H54 (cell line): ENCODE data around the gene ARMC5.
"Not testable (repeated sequence)": the region's sequence is repeated elsewhere in the genome, so short reads cannot be mapped to it uniquely, and the experiment has no call there.

Source experiments
- DNase-seq: peaks from one replicate; pipeline ENCODE4 v3.0.0; 2011; ENCODE audit warnings: low spot score, mixed read lengths; ENCODE audit not compliant: insufficient read length
- FAIRE-seq: peaks from 3 replicates; lab custom pipeline; 2011; peaks lifted over from hg19 to GRCh38; lab: Jason Lieb, UNC
- POLR2A ChIP-seq: IDR thresholded peaks from 2 replicates; pipeline ENCODE4 v1.6.1; 2011; ENCODE audit warnings: low read depth, mild to moderate bottlenecking, low read length

Gene ARMC5

DNA sequence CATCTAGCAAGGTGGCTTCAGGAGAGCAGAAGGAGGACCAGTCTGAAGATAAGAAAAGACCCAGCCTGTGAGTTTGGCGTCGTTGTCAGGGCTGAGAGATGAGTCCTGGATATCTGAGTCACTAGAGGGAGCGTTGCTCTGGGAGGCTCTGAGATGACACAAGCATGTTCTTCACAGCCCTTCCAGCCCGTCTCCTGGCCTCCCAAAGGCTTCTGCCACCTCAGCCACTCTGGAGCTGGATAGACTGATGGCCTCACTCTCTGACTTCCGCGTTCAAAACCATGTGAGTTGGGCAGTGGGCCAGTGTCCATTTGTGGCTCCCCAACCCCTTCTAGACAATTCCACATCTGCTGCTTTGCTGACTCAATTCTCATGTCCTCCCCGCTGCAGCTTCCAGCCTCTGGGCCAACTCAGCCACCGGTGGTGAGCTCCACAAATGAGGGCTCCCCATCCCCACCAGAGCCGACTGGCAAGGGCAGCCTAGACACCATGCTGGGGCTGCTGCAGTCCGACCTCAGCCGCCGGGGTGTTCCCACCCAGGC, 14.9 kb downstream of the ARMC5 start:
- DNase-seq (no peak), FAIRE-seq (no peak)

GRCh38 chr16:31474773-31475738, 15.8 kb downstream of the ARMC5 start:
- DNase-seq: no peak
- TF ChIP-seq POLR2A: no peak
- FAIRE-seq: no peak

More for the DNA sequence above, 14.9 kb downstream of the ARMC5 start:
- no peak for TF ChIP-seq POLR2A

DNA sequence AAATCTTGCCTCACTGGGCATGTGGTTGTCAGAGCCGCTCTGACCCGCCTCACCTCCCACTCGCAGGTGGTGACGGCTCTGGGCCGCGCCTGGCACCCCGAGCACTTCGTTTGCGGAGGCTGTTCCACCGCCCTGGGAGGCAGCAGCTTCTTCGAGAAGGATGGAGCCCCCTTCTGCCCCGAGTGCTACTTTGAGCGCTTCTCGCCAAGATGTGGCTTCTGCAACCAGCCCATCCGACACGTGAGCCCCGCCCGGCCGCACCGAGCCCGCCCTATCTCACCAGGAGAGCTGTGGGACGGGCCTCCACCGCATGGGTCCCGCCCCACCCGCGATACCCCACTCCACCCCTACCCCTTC, 16.6 kb downstream of the ARMC5 start:
- no peak for DNase-seq
- no peak for FAIRE-seq

GRCh38 chr16:31476303-31477219, 17.3 kb downstream of the ARMC5 start:
- TF ChIP-seq POLR2A: no peak
- DNase-seq (no peak), FAIRE-seq (no peak)

More for the DNA sequence above, 16.6 kb downstream of the ARMC5 start:
- TF ChIP-seq POLR2A: no peak

GRCh38 chr16:31477220-31478216, 18.2 kb downstream of the ARMC5 start:
- DNase-seq: no peak
- no peak for TF ChIP-seq POLR2A
- no peak for FAIRE-seq

DNA sequence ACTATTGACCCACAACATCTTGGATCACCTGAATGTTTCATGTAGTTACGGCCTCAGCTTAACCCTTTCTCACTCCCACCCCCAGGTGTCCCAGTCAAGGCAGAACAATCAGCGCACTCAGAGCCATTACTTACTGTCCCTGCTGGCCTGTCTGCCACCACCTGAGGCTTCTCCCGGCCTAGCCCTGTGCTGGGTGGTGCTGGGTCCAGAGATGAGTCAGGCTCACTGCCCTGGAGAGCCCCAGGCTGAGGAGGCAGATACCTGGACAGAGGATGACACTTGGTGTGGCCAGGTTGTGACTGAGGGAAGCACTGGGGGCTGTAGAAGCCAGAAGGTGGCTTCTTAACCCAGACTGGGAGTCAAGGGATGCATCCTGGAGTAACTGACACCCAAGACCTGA, 19.7 kb downstream of the ARMC5 start:
- no peak for DNase-seq
- no peak for FAIRE-seq
- TF ChIP-seq POLR2A: no peak

DNA sequence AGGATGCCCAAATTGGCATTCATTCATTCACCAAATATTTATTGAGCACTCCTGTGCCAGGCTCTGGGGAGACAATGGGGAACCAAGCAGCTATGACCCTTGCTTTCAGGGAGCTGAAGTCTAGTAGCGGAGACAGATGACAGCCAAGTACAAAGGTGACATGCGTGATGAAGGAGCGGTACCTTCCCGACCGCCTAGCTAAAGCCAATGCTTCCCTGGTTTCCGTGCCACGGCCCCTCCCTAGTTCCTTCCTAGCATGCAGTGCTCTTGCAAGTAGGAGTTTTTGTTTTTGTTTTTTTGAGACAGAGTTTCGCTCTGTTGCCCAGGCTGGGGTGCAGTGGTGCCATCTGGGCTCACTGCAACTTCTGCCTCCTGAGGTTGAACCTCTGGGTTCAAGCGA, 20.4 kb downstream of the ARMC5 start:
- DNase-seq (no peak), FAIRE-seq (no peak)
- TF ChIP-seq POLR2A: no peak

DNA sequence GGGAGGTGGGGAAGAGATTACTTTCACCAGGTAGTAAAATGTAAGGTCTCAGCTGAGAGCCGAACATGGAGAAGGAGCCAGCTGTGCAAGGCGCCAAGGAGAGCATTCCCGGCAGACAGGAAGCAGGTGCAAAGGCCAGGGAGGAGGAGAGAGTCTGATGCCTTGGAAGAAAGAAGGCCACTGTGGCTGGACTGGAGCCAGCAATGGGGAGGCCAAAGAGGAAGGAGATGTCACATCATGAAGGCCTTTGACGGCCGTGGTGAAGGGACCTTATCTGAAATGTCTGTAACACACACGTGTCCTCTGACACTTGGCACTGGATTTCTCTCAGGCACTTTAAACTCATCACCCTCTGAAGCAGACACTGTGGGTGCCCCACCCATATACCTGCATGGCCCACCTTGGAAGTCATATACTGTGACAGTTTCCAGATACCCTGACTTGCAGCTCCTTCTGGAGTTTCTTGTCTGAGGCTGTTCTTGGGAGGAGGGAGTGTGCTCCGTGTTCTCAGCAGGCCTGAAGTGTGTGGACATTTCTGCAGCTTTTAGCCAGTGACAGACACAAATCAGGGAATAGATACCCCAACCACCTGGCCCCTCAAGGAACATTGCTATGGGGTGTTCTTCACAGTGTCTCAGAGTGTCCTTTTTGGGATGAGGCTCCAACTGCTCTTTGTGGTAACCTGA, 21.7 kb downstream of the ARMC5 start:
- TF ChIP-seq POLR2A: no peak
- DNase-seq: no peak
- no peak for FAIRE-seq

DNA sequence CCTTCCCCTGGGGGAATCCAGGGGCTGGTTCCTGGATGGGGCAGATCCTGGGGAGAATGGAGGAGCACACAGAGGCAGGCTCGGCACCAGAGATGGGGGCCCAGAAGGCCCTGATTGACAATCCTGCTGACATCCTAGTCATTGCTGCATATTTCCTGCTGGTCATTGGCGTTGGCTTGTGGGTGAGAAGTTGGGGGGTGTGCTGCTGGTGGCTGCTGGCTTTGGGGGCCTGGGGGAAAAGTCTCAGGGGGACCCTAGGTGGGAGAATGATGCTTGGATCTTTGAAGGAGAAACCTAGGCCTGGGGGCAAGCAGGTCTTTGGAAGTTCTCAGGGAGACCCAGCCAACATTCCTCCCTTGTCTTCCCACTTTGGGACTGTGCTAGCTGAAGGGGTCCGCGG, 23.8 kb downstream of the ARMC5 start, which contains the start of gene SLC5A2:
TSS of gene SLC5A2 (plus strand) at position 43 of the 400 bp plus-strand sequence. CDS start at position 57, 14 bp downstream.
- no peak for TF ChIP-seq POLR2A
- FAIRE-seq (no peak), DNase-seq (no peak)

GRCh38 chr16:31484048-31484447, 24.7 kb downstream of the ARMC5 start:
- not testable (repeated sequence) for DNase-seq, FAIRE-seq

- FAIRE-seq (no peak), DNase-seq (no peak)
- TF ChIP-seq POLR2A: no peak
These were observed 25.3 kb downstream of the ARMC5 start for GRCh38 chr16:31484491-31485171.
